Hepatocyte (in vitro differentiated cells): ENCODE results near the gene LARP4B.

Experiments
- CTCF ChIP-seq: fragments of 200-600 bp; sonication (generic); IDR thresholded peaks from 2 replicates; pipeline ENCODE4 v1.5.1; 2016; ENCODE audit warnings: antibody characterized with exemption, mild to moderate bottlenecking; ENCODE audit not compliant: poor library complexity
- EZH2 ChIP-seq: fragments of 200-600 bp; sonication (generic); IDR thresholded peaks from 2 replicates; pipeline ENCODE4 v1.6.1; 2016; ENCODE audit warnings: antibody characterized with exemption, mild to moderate bottlenecking, borderline replicate concordance

- TF ChIP-seq CTCF (no peak), EZH2 (no peak)
Measured at GRCh38 chr10:938941-939678, 7.6 kb upstream of the LARP4B start.
